Measurements from ENCODE around the gene SPOCD1.
A peak's percentile ranks its signal among the peaks of the same experiment; 100 is the strongest.

The SPOCD1 gene

DNA sequence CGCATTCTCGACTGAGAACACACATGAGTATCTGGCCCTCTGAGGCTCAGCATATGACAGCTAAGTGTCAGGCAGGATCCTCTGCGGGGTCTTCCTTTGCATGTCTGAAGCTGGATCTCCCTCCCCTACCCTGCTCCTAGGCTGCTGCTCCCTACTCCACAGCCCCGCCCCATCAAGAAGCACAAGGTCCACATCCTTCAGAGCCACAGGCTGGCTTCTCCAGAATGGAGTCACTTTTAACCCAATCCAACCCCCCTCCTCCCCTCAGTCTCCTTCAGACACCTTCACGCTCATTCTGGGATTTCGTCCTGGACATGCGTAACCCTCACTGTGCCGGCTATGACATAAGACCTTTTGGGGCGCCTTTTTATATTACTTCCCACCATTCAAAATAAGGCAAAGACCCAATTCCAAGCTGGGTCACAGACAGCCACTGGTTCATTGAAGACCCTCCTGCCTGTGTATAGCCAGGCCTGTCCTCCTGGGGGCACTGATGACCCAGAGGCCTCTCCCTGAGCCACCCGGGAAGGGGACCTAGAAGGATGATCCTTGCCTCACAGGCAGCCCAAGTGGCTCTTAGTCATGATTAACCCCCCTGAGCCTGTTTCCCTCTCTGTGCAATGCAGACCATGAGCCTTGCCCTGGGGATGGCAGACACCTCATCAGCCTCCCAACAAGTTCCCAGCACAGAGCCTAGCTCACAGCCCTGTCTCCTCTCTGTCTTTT is 56.4 kb downstream of the SPOCD1 start:
- peaks cover 34 to 35% of the 10 kb centered on the region in 2 donors for H3K4me1 ChIP-seq (ENCODE audit: control insufficient read depth in 1 of 2, insufficient read depth in 2 of 2, low read length in 2 of 2)
- H3K9me3 ChIP-seq (ENCODE audit: control insufficient read depth in 1 of 2, low read length in 2 of 2), result no peaks in the 10 kb centered on the region
- no peaks in the 10 kb centered on the region for H3K36me3 ChIP-seq (ENCODE audit: control insufficient read depth in 1 of 2, insufficient read depth in 2 of 2, low read length in 2 of 2)
- no peak overlapping the region for H3K4me3 ChIP-seq (ENCODE audit: low read depth in 1 of 2, low read length in 2 of 2)
- H3K9ac ChIP-seq (ENCODE audit: low read depth in 1 of 2, low read length in 2 of 2), result peak overlapping the region in 1 of 2 donors; percentile 19
- no peak overlapping the region for H3K27ac ChIP-seq (ENCODE audit: low read depth, low read length)
- peaks cover 24 to 27% of the 10 kb centered on the region in 2 donors for H3K27me3 ChIP-seq (ENCODE audit: control insufficient read depth in 1 of 2, insufficient read depth in 2 of 2, low read length in 2 of 2)

DNA sequence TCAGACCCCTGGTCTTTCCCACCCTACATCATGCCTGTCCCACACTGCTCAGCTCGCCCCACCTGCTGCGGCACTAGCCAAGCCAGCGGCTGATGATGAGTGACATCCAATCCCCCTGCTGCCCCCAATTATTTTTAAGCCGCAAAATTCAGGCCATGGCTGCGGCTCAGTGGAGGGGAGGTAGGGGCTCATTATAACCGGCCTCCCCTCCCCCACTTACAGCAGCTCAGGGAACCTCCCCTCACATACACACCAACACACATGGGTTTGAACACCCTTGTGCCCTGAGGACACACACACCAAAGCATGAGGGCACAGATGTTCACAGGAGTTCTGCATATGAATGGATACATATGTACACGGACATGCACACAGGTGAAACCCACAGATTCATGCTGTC is 57.0 kb downstream of the SPOCD1 start:
- peaks cover 40% of the 10 kb centered on the region in 2 donors for H3K4me1 ChIP-seq (ENCODE audit: control insufficient read depth in 1 of 2, insufficient read depth in 2 of 2, low read length in 2 of 2)

DNA sequence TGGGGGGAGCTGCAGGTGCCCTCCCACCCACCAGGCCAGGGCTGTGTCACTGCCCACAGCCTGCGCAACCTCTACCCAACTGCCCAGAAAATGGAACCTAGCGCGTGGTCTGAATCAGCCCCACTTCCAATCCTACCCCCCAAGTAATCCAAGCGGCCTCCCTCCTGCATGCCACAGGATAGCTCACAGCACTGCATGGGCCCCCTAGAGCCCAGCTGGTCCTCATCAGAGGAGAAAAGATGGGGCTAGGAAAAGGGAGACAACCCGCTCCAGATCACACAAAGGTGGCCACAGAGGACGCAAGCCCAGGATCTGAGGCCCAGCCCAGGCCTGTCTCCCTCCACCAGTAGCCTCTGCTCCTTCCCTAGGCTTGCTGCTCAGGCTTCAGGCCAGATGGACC is 57.8 kb downstream of the SPOCD1 start:
- Histone ChIP-seq H3K27ac (ENCODE audit: low read depth, low read length) (no peak overlapping the region), H3K36me3 (ENCODE audit: control insufficient read depth in 1 of 2, insufficient read depth in 2 of 2, low read length in 2 of 2) (no peaks in the 10 kb centered on the region), H3K9me3 (ENCODE audit: control insufficient read depth in 1 of 2, low read length in 2 of 2) (no peaks in the 10 kb centered on the region), H3K4me3 (ENCODE audit: low read depth in 1 of 2, low read length in 2 of 2) (no peak overlapping the region), H3K27me3 (ENCODE audit: control insufficient read depth in 1 of 2, insufficient read depth in 2 of 2, low read length in 2 of 2) (peaks cover 19% of the 10 kb centered on the region in 2 donors), H3K9ac (ENCODE audit: low read depth in 1 of 2, low read length in 2 of 2) (no peak overlapping the region), H3K4me1 (ENCODE audit: control insufficient read depth in 1 of 2, insufficient read depth in 2 of 2, low read length in 2 of 2) (peaks cover 43% of the 10 kb centered on the region in 2 donors)

More for the DNA sequence above, 57.0 kb downstream of the SPOCD1 start:
- Histone ChIP-seq H3K9ac (ENCODE audit: low read depth in 1 of 2, low read length in 2 of 2) (peak overlapping the region in 1 of 2 donors; percentile 19), H3K36me3 (ENCODE audit: control insufficient read depth in 1 of 2, insufficient read depth in 2 of 2, low read length in 2 of 2) (no peaks in the 10 kb centered on the region), H3K27me3 (ENCODE audit: control insufficient read depth in 1 of 2, insufficient read depth in 2 of 2, low read length in 2 of 2) (peaks cover 23 to 26% of the 10 kb centered on the region in 2 donors), H3K27ac (ENCODE audit: low read depth, low read length) (no peak overlapping the region), H3K4me3 (ENCODE audit: low read depth in 1 of 2, low read length in 2 of 2) (no peak overlapping the region), H3K9me3 (ENCODE audit: control insufficient read depth in 1 of 2, low read length in 2 of 2) (no peaks in the 10 kb centered on the region)

- no peak overlapping the region for H3K27ac ChIP-seq (ENCODE audit: low read depth, low read length)
- H3K9me3 ChIP-seq (ENCODE audit: control insufficient read depth in 1 of 2, low read length in 2 of 2), result no peaks in the 10 kb centered on the region
- no peaks in the 10 kb centered on the region for H3K36me3 ChIP-seq (ENCODE audit: control insufficient read depth in 1 of 2, insufficient read depth in 2 of 2, low read length in 2 of 2)
- H3K9ac ChIP-seq (ENCODE audit: low read depth in 1 of 2, low read length in 2 of 2), result no peak overlapping the region
- peaks cover 45 to 47% of the 10 kb centered on the region in 2 donors for H3K4me1 ChIP-seq (ENCODE audit: control insufficient read depth in 1 of 2, insufficient read depth in 2 of 2, low read length in 2 of 2)
- no peak overlapping the region for H3K4me3 ChIP-seq (ENCODE audit: low read depth in 1 of 2, low read length in 2 of 2)
- peaks cover 11 to 12% of the 10 kb centered on the region in 2 donors for H3K27me3 ChIP-seq (ENCODE audit: control insufficient read depth in 1 of 2, insufficient read depth in 2 of 2, low read length in 2 of 2)
Observed at GRCh38 chr1:31757204-31757679, 58.6 kb downstream of the SPOCD1 start.

- Histone ChIP-seq H3K4me3 (ENCODE audit: low read depth in 1 of 2, low read length in 2 of 2) (no peak overlapping the region), H3K9me3 (ENCODE audit: control insufficient read depth in 1 of 2, low read length in 2 of 2) (no peaks in the 10 kb centered on the region), H3K27me3 (ENCODE audit: control insufficient read depth in 1 of 2, insufficient read depth in 2 of 2, low read length in 2 of 2) (peaks cover 4 to 6% of the 10 kb centered on the region in 2 donors), H3K9ac (ENCODE audit: low read depth in 1 of 2, low read length in 2 of 2) (no peak overlapping the region), H3K36me3 (ENCODE audit: control insufficient read depth in 1 of 2, insufficient read depth in 2 of 2, low read length in 2 of 2) (no peaks in the 10 kb centered on the region), H3K4me1 (ENCODE audit: control insufficient read depth in 1 of 2, insufficient read depth in 2 of 2, low read length in 2 of 2) (peaks cover 47 to 49% of the 10 kb centered on the region in 2 donors), H3K27ac (ENCODE audit: low read depth, low read length) (no peak overlapping the region)
Observed at GRCh38 chr1:31756578-31756977, 59.2 kb downstream of the SPOCD1 start.

- H3K9ac ChIP-seq (ENCODE audit: low read depth in 1 of 2, low read length in 2 of 2), result no peak overlapping the region
- no peaks in the 10 kb centered on the region for H3K27me3 ChIP-seq (ENCODE audit: control insufficient read depth in 1 of 2, insufficient read depth in 2 of 2, low read length in 2 of 2)
- no peak overlapping the region for H3K4me3 ChIP-seq (ENCODE audit: low read depth in 1 of 2, low read length in 2 of 2)
- H3K27ac ChIP-seq (ENCODE audit: low read depth, low read length), result no peak overlapping the region
- no peaks in the 10 kb centered on the region for H3K9me3 ChIP-seq (ENCODE audit: control insufficient read depth in 1 of 2, low read length in 2 of 2)
- no peaks in the 10 kb centered on the region for H3K36me3 ChIP-seq (ENCODE audit: control insufficient read depth in 1 of 2, insufficient read depth in 2 of 2, low read length in 2 of 2)
- H3K4me1 ChIP-seq (ENCODE audit: control insufficient read depth in 1 of 2, insufficient read depth in 2 of 2, low read length in 2 of 2), result peaks cover 41 to 47% of the 10 kb centered on the region in 2 donors
Observed at GRCh38 chr1:31755850-31756492, 59.9 kb downstream of the SPOCD1 start.

- H3K4me1 ChIP-seq (ENCODE audit: control insufficient read depth in 1 of 2, insufficient read depth in 2 of 2, low read length in 2 of 2), result peaks cover 40 to 47% of the 10 kb centered on the region in 2 donors
- H3K27ac ChIP-seq (ENCODE audit: low read depth, low read length), result no peak overlapping the region
- no peak overlapping the region for H3K9ac ChIP-seq (ENCODE audit: low read depth in 1 of 2, low read length in 2 of 2)
- no peaks in the 10 kb centered on the region for H3K9me3 ChIP-seq (ENCODE audit: control insufficient read depth in 1 of 2, low read length in 2 of 2)
- H3K27me3 ChIP-seq (ENCODE audit: control insufficient read depth in 1 of 2, insufficient read depth in 2 of 2, low read length in 2 of 2), result no peaks in the 10 kb centered on the region
- no peak overlapping the region for H3K4me3 ChIP-seq (ENCODE audit: low read depth in 1 of 2, low read length in 2 of 2)
- no peaks in the 10 kb centered on the region for H3K36me3 ChIP-seq (ENCODE audit: control insufficient read depth in 1 of 2, insufficient read depth in 2 of 2, low read length in 2 of 2)
Observed at GRCh38 chr1:31755197-31755611, 60.6 kb downstream of the SPOCD1 start.

GRCh38 chr1:31754397-31754796 is 61.4 kb downstream of the SPOCD1 start:
- Histone ChIP-seq H3K4me3 (ENCODE audit: low read depth in 1 of 2, low read length in 2 of 2) (no peak overlapping the region), H3K4me1 (ENCODE audit: control insufficient read depth in 1 of 2, insufficient read depth in 2 of 2, low read length in 2 of 2) (peaks cover 32 to 39% of the 10 kb centered on the region in 2 donors), H3K27ac (ENCODE audit: low read depth, low read length) (no peak overlapping the region), H3K27me3 (ENCODE audit: control insufficient read depth in 1 of 2, insufficient read depth in 2 of 2, low read length in 2 of 2) (peaks cover 0 to 3% of the 10 kb centered on the region in 2 donors), H3K36me3 (ENCODE audit: control insufficient read depth in 1 of 2, insufficient read depth in 2 of 2, low read length in 2 of 2) (no peaks in the 10 kb centered on the region), H3K9ac (ENCODE audit: low read depth in 1 of 2, low read length in 2 of 2) (no peak overlapping the region), H3K9me3 (ENCODE audit: control insufficient read depth in 1 of 2, low read length in 2 of 2) (no peaks in the 10 kb centered on the region)

GRCh38 chr1:31753707-31754349 is 62.0 kb downstream of the SPOCD1 start:
- Histone ChIP-seq H3K9me3 (ENCODE audit: control insufficient read depth in 1 of 2, low read length in 2 of 2) (no peaks in the 10 kb centered on the region), H3K4me1 (ENCODE audit: control insufficient read depth in 1 of 2, insufficient read depth in 2 of 2, low read length in 2 of 2) (peaks cover 26 to 34% of the 10 kb centered on the region in 2 donors), H3K4me3 (ENCODE audit: low read depth in 1 of 2, low read length in 2 of 2) (peak overlapping the region; percentile 14 to 15), H3K36me3 (ENCODE audit: control insufficient read depth in 1 of 2, insufficient read depth in 2 of 2, low read length in 2 of 2) (no peaks in the 10 kb centered on the region), H3K27me3 (ENCODE audit: control insufficient read depth in 1 of 2, insufficient read depth in 2 of 2, low read length in 2 of 2) (peaks cover 0 to 3% of the 10 kb centered on the region in 2 donors), H3K27ac (ENCODE audit: low read depth, low read length) (no peak overlapping the region), H3K9ac (ENCODE audit: low read depth in 1 of 2, low read length in 2 of 2) (no peak overlapping the region)

DNA sequence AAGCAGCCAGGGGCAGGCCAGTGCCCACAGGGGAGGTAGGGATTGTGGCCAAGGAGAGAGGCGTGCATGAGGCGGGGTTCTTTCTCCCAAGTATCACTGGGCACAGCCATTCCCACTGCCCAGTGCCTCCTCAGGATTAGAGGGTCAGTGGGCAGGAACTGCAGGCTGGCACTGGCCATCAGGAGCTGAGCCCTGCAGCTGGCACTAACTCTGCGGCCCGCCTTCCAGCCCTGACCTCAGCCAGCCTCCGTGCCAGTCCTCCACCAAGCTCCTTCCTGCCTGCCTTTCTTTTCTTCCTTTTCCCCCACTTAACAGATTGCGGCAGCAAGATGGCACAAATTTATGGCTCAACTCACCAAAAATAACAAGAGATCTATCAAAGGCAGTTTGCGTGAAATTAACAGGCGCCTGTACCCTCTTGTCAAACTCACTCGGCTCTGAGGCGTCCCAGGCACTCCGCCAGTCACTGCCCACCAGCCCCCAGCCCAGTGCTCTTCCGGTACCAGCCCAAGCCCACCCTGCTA is 62.8 kb downstream of the SPOCD1 start:
- H3K27ac ChIP-seq (ENCODE audit: low read depth, low read length), result no peak overlapping the region
- peaks cover 25 to 34% of the 10 kb centered on the region in 2 donors for H3K4me1 ChIP-seq (ENCODE audit: control insufficient read depth in 1 of 2, insufficient read depth in 2 of 2, low read length in 2 of 2)
- no peak overlapping the region for H3K4me3 ChIP-seq (ENCODE audit: low read depth in 1 of 2, low read length in 2 of 2)

More for the DNA sequence above, 62.8 kb downstream of the SPOCD1 start:
- Histone ChIP-seq H3K36me3 (ENCODE audit: control insufficient read depth in 1 of 2, insufficient read depth in 2 of 2, low read length in 2 of 2) (no peaks in the 10 kb centered on the region), H3K9me3 (ENCODE audit: control insufficient read depth in 1 of 2, low read length in 2 of 2) (no peaks in the 10 kb centered on the region), H3K27me3 (ENCODE audit: control insufficient read depth in 1 of 2, insufficient read depth in 2 of 2, low read length in 2 of 2) (peaks cover 0 to 3% of the 10 kb centered on the region in 2 donors), H3K9ac (ENCODE audit: low read depth in 1 of 2, low read length in 2 of 2) (no peak overlapping the region)

Data from duodenal mucosa (tissue), 2 donors.